VCaP (cell line): ENCODE data around the gene RIN3.
"Not testable (repeated sequence)": the region's sequence is repeated elsewhere in the genome, so short reads cannot be mapped to it uniquely, and the experiment has no call there.

Experiments
- H3K27ac ChIP-seq: fragments of 450-650 bp; 2 replicates; pipeline ENCODE4 v1.5.1; 2017
- TF ChIP-seq, protein P1 (sequence below): fragments of 450-650 bp; conservative IDR thresholded peaks from 2 replicates; pipeline ENCODE4 v1.5.1; 2017; ENCODE audit warnings: mild to moderate bottlenecking, moderate library complexity

Gene RIN3

DNA sequence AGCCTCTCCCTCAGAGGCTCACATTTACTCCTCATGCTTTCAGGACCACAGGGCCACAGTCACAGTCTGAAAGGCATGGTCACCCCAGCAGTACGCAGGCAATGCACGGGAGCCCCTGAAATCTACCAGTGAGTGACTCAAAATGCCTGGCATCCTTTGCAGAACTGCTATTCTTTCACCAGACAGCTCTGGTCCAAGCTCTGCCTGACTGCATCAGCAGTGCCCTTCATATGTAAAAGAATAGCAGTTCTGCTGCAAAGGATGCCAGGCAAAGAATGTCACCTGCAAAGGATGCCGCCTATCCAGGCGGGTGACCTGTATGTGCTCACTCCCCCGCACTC, 196.4 kb downstream of the RIN3 start:
- TF ChIP-seq, protein P1, sequence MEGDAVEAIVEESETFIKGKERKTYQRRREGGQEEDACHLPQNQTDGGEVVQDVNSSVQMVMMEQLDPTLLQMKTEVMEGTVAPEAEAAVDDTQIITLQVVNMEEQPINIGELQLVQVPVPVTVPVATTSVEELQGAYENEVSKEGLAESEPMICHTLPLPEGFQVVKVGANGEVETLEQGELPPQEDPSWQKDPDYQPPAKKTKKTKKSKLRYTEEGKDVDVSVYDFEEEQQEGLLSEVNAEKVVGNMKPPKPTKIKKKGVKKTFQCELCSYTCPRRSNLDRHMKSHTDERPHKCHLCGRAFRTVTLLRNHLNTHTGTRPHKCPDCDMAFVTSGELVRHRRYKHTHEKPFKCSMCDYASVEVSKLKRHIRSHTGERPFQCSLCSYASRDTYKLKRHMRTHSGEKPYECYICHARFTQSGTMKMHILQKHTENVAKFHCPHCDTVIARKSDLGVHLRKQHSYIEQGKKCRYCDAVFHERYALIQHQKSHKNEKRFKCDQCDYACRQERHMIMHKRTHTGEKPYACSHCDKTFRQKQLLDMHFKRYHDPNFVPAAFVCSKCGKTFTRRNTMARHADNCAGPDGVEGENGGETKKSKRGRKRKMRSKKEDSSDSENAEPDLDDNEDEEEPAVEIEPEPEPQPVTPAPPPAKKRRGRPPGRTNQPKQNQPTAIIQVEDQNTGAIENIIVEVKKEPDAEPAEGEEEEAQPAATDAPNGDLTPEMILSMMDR: no peak
- H3K27ac ChIP-seq: no peak overlapping the region

DNA sequence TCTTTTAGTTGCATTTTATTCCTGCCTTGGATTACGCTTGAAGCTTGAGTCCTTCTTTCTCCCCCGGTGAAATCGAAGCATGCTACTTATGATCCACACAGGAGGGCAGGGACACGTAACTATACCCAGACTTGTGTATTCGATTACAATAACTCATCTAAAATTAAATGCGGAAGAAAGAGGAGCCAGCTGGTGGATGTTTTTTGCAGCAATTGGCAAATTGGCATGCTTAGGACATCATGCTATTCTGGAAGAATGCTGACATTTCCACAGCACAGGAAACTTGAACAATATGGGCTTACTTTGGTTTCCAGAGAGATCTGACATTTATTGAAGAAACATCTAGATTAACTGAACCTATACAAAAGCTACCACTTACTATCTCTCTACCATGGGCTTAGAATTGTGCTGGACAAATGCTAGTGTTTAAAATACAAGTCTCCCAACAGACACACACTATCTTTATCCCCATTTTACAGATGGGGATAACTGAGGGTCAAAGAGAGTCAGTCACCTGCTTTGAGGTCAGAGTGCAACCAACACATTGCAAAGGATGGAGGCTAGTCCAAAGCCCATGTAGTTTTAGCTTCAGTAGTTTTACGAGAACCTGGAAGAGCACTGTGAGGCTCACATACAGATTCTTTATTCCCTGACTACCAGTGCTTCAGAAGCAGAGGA, 198.5 kb downstream of the RIN3 start:
- H3K27ac ChIP-seq: no peak overlapping the region
- TF ChIP-seq, protein P1: no peak

DNA sequence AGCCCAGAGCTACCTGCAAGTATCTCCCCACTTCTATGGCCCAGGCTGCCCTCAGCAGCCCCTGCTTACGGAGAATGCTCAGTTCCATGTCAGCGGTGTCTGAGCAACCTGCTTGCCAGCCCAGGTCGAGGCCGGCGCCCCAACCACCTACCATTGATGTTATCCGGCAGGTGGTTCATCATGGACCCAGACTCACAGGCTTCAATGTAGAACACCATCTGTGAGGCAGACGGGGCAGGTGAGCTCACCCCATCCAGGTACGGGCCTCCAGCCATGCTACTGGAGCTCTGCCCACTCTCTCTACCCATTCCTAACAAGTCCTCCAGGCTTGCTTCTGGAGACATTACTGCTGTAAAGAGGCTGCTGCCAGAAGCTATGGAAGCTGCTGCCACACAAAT, 199.1 kb downstream of the RIN3 start:
- TF ChIP-seq, protein P1: no peak
- H3K27ac ChIP-seq: no peak overlapping the region

DNA sequence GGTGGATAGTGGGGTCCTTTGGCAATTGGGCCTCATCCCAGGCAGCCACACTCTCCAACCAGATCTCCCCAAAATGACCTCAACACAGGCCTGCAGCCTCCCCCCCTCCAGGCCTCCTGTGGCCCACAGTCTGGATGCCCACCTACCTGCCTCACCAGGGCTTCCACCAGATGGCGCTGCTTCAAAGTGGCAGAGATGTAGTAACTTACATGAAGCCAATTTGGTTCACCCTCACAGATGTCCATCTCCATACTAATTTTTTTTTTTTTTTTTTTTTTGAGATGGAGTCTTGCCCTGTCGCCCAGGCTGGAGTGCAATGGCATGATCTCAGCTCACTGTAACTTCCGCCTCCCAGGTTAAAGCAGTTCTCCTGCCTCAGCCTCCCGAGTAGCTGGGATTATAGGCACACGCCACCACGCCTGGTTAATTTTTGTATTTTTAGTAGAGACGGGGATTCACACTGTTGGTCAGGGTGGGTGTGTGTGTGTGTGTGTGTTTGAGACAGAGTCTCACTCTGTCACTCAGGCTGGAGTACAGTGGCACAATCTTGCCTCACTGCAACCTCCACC, 201.2 kb downstream of the RIN3 start:
- H3K27ac ChIP-seq: not testable (repeated sequence)
- TF ChIP-seq, protein P1: peak; percentile 89

DNA sequence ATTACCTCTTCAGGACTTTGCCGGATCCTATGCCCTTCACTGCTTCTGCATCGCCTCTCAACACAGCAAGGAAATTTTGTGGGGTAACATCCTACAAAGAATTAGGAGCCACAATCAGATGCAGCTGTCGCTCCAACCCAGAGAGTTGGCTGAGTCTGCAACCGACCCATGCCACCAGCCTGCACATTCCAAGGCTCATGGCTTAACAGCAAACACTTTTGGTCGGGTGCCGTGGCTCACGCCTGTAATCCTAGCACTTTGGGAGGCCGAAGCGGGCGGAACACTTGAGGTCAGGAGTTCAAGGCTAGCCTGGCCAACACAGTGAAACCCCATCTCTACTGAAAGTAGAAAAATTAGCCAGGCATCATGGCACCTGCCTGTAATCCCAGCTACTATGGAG, 202.6 kb downstream of the RIN3 start:
- TF ChIP-seq, protein P1: no peak

DNA sequence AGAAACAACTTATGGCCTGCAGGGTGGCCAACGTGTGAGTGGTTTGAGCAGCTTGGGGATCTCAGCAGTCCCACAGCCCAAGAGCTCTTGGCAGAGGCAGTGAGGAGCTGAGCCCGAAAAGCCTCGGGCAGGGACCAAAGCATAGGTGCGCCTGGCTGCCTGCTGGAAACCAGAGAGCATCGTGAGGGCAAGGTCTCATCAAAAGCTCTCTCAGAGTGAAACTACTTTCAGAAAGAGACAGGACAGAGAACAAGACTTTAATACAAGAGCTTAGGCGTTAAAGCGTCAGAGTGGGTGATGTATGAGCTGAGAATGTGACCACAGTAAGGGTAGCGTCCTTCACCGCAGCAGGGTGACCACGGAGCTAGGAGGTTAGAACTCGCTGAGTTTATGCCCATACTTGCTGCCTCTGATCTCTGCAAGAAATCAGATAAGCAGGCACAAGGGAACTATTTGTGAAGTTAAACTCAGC, 204.0 kb downstream of the RIN3 start:
- no peak overlapping the region for H3K27ac ChIP-seq
- TF ChIP-seq, protein P1: no peak

More for the DNA sequence above, 202.6 kb downstream of the RIN3 start:
- no peak overlapping the region for H3K27ac ChIP-seq

DNA sequence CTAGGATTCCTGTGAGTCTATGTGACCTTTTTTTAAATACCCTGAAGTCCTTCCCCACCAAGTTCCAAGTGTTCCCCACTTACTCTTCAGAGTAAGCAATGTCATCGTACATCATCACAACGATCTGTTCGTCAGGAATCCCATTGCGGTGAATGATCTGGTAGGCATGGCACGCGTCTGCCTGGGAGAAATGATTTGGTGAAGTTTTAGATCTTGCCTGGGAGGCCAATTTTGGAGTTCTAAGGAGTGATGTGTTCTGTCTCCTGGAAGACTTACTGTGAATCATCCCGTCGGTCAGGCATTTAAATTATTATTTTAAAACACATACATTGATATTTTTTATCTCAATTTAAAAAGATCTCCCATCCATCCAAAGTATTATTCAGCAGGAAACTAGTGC, 205.1 kb downstream of the RIN3 start:
- TF ChIP-seq, protein P1: no peak
- no peak overlapping the region for H3K27ac ChIP-seq
